ENCODE data around the gene MYH3.
"Not testable (repeated sequence)": the region's sequence is repeated elsewhere in the genome, so short reads cannot be mapped to it uniquely, and the experiment has no call there.

The MYH3 gene

GRCh38 chr17:10657148-10657547 lies at the start of gene MYH3:
MYH3 (minus strand) TSS chr17:10657309; CDS start chr17:10655064, 2,245 bp downstream.
- no peak for DNase-seq (ENCODE audit: low read depth in 2 of 2)

GRCh38 chr17:10705727-10706126 lies 48.6 kb upstream of the MYH3 start:
- no peak for DNase-seq (ENCODE audit: low read depth in 2 of 2)

DNA sequence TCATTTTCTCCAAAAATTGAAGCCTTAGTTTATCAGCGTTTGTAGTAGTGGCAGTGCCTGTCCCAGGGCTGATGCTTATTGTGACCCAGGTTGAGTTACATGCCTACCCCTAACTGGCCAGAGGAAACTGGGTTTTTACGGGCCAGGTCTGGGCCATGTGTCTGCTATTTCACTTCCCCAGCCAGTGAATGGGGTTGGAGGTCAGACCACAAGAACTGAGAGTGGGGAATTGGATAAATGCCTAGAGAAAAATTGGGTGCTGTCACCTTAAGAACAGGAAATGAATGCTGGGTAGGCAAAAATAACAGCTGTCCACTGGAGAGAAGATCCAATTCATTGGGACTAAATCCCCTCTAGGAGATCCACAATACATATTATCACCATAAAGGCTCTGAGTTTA lies 45.5 kb upstream of the MYH3 start:
- DNase-seq (ENCODE audit: low read depth in 2 of 2): no peak

DNA sequence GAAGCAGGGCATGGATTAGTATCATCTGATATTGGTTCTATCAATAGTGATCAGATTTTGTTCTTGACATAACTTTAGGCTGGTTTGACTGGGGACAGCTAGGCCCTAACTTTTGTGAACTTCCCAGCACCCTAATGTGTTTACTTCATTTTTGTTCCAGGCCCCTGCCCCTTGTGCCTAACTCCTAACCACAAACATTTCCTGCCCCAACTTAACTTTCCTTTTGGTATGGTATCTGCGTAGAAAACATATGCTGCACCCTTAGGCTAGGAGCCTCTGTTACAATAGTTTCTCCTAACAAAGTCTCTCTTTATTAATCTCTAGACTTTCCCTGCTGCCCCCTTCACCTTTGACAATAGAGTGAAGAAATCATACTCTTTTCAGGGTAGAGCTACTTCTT lies 42.7 kb upstream of the MYH3 start:
- DNase-seq (ENCODE audit: low read depth in 2 of 2): no peak

DNA sequence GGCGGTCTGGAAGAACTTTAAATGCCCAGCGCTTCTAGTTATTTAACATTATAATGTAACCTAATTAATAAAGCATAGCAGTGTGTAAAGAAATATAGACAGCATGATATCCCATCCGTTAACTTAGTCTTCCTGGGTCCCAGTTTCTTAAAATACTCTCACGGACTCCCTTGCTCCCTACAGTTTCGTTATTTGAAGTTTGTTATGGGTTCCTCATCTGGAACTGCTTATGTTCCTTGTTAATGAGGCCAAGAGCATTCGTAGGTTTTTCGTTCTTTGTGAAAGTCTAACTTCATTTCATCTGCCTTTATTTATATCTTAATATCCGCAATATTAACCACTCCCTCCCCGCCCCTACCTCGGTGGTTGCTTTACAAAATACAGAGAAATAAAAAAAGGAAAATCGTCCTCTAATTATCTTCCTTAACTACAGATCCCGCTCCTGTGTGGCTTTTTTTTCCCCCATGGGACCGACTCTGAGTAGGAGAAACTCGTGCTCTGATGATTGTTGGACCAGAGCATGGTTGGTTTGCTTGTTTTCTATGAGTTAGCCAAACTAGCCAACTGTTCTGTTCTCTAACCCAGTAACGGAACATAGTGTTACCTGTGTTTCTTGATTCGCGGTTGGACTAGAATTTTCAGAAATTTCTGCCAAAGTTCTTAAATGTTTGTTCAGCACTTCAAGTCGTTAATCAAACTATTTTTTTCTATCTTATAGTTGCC lies 41.1 kb upstream of the MYH3 start:
- no peak for DNase-seq (ENCODE audit: low read depth in 2 of 2)

GRCh38 chr17:10697092-10698081 lies 40.3 kb upstream of the MYH3 start, which contains the start of the genes ADPRM and SCO1:
ADPRM (plus strand) TSS chr17:10697594; CDS start chr17:10704927, 7,333 bp downstream.
SCO1 (minus strand) TSS chr17:10697533; CDS start chr17:10697507, 26 bp downstream.
- DNase-seq (ENCODE audit: low read depth in 2 of 2): peak; percentile 79 to 87

GRCh38 chr17:10695875-10696407 lies 38.8 kb upstream of the MYH3 start:
- not testable (repeated sequence) for DNase-seq (ENCODE audit: low read depth in 2 of 2)

DNA sequence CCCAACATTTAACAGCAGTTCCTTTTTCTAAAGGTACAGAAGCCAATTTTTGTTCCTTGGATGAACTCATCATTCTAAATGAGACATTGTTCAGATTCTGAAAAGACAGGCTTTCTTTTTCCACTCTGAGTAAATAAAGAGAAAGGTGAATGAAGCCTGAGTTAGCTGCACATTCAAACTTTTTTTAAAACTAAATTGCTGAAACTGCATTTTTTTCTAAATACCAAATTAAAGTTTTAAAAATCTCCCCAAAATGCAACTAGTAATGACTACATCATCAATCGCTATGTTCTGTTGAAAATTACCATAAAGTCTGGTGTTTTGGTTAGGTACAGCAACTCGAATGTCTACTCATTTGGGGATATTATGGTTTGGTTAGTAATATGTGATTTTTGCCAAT lies 30.4 kb upstream of the MYH3 start:
- no peak for DNase-seq (ENCODE audit: low read depth in 2 of 2)

- no peak for DNase-seq (ENCODE audit: low read depth in 2 of 2)
Observed at GRCh38 chr17:10683853-10684252, 26.7 kb upstream of the MYH3 start.

DNA sequence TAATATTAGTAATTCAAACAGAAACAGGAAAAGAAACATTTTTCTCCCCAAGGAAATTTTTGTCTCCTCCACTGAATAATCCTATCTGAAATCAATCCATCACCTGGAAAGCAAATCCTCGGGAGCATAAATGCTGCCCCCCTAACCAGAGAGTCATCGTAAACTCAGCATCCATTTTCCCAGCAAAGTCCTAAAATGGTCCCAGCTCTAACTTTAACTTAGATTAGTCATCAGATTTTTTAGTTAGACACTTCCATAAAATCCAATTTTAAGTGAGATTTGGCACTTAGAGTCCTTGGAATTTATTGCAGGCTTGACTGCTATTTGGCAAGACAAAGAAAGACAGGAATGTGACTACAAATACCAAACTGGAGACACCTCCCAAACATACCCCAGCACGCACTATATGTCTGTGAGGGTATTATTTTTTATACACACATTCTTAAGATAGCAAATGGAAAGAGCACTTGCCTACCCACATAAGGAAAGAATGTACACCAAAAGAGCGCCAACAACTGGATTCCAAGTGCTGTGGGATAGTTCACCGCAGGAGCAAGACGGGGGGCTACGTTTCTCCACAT lies 24.8 kb upstream of the MYH3 start:
- DNase-seq (ENCODE audit: low read depth in 2 of 2): no peak

DNA sequence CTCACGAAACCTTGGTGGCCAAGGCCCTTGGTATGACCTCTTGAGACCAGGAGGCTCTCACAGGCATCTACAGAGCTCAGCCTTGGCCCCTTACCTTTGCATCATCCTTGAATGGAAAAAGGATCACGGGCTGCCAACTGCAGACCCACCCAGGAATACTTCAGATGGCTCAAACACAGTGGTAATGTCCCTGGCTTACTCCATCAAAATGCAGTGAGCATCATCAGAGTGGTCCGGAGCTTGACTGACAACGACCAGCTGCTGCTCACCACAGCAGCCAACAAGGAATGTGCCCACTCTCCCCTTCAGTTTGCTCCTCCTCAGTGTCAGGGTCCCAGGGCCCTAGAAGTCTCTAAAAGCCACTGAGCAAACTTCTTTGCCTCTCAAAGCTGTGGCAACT lies 17.6 kb upstream of the MYH3 start:
- no peak for DNase-seq (ENCODE audit: low read depth in 2 of 2)

DNA sequence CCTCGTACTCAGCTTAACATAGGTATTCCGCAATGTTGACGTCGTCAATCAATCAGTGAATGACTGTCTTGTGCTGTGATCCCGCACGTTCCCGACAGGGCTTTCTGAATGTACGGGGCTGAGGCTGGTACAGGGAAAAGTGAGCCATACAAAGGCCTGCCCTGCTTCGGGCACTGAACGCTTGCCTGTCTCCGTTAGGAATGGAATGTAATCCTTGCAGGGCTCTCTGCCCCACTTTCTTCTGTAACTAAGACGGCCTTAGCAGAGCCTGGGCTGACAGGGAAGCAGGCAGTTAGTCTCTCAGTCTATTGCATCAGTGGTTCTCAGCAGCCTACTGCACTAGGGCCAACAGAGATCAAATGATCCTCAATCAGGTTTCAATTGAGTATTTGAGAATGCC lies 16.2 kb upstream of the MYH3 start:
- no peak for DNase-seq (ENCODE audit: low read depth in 2 of 2)

GRCh38 chr17:10668775-10669174 lies 11.7 kb upstream of the MYH3 start:
- no peak for DNase-seq (ENCODE audit: low read depth in 2 of 2)

- DNase-seq (ENCODE audit: low read depth in 2 of 2): no peak
Observed at GRCh38 chr17:10666906-10667305, 9.8 kb upstream of the MYH3 start.

GRCh38 chr17:10664571-10664970 lies 7.5 kb upstream of the MYH3 start:
- DNase-seq (ENCODE audit: low read depth in 2 of 2): no peak

DNA sequence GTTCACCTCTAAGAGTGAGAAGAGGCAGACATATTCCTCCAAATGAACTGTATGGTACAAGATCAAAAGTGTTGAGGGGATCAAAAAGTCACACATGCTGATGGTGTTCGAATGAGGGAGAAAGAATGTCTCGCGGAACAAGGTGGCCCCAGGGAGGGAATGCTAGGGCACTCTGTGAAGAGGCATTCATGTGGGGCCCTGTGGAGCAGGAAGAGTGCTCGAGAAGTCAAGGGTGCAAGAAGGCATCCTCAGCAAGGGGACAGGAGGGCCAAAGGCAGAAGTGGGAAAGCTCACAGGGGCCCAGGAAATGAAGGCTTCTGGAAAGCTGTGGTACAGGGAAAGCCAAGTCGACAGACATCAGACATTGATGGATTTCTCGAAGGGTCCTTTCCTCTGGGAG lies 6.1 kb upstream of the MYH3 start:
- DNase-seq (ENCODE audit: low read depth in 2 of 2): no peak

DNA sequence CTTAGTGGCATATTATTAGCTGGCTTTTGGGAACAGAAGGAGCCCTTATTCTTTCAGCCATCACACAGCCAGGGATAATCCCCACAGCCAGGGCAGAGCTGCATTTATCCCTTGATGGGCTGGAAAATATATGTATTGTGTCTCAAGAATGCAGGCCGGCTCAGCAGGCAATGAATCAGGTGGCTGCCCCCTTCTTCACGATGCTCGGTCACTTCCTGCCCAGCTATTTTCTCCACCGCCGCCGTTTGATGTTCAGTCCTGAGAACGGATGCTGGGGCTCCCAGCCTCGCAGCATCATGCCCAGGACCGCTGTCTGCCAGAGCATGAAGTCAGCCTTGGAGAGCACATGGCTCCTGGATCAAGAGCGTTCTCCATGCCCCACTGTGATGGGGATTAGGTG lies 4.3 kb upstream of the MYH3 start:
- no peak for DNase-seq (ENCODE audit: low read depth in 2 of 2)

- DNase-seq (ENCODE audit: low read depth in 2 of 2): no peak
Observed at GRCh38 chr17:10657879-10658278, 770 bp upstream of the MYH3 start.

- DNase-seq (ENCODE audit: low read depth in 2 of 2): no peak
Observed at GRCh38 chr17:10653987-10654386, 3.1 kb downstream of the MYH3 start.

DNA sequence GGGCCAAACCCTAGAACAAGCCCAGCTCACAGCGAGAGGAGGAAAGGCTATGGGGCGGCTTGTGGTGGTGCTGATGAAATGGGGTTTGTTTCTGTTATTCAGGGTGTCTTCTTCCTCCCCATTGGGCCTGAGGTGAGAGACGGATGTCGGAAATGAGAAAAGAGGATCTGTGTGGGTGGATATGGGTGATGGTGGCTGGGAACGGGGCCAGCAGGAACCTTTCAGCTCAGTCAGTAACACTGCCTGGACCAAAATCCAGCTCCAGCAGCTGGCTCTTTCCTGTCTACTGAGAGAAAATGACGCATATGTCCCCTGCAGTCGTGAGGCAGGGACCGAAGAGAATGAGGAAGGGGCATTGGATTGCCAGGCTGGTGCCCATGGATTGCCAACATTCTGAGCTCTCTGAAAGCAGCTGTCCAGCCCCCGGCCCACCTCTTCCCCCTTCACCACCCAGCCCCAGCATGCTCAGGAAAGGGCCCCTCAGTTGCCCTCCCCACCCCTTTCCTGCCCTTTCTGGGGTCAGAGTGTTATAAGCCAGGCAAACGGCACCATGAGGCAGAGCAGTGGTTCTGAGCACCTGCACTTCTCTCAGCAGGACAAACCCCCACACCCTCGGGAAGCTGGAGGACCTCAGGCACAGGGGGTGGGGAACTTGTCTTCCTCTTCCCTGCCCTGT lies 4.0 kb downstream of the MYH3 start:
- no peak for DNase-seq (ENCODE audit: low read depth in 2 of 2)

DNA sequence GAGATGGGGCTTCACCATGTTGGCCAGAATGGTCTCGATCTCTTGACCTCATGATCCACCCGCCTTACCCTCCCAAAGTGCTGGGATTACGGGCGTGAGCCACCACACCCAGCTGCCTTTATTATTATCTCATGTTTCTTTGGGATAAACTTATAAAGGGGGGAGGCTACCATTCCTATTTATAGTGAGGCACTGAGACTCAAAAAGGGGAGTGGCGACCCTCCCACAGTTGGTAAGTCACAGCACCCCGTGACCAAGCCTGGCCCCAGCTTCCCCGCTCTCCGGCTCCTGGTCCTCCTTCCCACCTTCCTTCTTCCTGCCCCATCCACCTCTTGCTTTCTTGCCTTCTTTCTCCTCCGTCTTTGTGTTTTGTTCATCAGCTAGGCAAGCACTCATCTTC lies 5.2 kb downstream of the MYH3 start:
- no peak for DNase-seq (ENCODE audit: low read depth in 2 of 2)

- DNase-seq (ENCODE audit: low read depth in 2 of 2): no peak
Observed at GRCh38 chr17:10649602-10650001, 7.5 kb downstream of the MYH3 start.
